Suppressor macrophage treated with lipopolysaccharide for 4 hours (primary cell): Measurements from ENCODE around the gene GPBAR1.
"Not testable (repeated sequence)": the region's sequence is repeated elsewhere in the genome, so short reads cannot be mapped to it uniquely, and the experiment has no call there.

Experiments used
- DNase-seq: peaks from one replicate; pipeline ENCODE4 v3.0.0-alpha.2; 2020

GPBAR1 gene

DNA sequence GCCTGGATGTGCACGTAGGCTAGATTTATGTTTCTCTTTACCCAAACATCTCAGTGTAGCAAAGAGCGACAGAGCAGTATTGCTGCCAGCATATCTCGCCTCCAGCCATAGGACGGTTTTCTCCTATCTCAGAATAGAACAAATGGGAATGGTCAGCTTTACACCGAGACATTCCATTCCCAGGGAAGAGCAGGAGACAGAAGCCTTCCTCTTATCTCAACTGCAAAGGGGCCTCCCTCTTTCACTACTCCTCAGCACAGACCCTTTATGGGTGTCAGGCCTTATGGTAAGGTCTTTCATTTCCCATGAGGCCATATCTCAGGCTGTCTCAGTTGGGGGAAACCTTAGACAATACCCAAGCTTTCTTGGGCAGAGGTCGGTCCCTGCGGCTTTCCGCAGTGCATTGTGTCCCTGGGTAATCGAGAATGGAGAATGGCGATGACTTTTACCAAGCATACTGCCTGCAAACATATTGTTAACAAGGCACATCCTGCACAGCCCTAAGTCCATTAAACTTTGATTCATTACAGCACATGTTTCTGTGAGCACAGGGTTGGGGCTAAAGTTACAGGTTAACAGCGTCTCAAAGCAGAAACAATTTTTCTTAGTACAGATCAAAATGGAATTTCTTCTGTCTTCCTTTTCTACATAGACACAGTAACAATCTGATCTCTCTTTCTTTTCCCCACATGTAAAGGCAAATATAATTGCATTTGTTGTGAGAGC lies 50.9 kb downstream of the GPBAR1 start:
- DNase-seq = not testable (repeated sequence)

DNA sequence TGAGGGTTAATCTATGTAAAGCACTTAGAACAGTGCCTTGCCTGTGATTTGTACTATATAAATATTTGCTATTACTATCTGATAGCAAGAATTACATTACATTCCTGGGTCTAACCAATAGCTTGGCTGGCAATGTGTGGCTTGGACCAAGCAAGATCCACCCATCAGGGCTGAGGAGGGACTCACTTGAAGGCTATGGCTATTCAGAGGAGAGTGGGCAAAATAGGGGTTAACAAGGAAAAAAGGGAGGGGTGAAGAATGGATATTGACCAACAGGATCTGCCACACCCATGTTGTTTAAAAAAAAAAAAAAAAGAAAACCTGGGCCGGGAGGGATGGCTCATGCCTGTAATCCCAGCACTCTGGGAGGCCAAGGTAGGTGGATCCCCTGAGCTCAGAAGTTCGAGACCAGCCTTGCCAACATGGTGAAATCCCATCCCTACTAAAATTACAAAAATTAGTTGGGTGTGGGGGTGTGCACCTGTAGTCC lies 51.5 kb downstream of the GPBAR1 start:
- no peak for DNase-seq

DNA sequence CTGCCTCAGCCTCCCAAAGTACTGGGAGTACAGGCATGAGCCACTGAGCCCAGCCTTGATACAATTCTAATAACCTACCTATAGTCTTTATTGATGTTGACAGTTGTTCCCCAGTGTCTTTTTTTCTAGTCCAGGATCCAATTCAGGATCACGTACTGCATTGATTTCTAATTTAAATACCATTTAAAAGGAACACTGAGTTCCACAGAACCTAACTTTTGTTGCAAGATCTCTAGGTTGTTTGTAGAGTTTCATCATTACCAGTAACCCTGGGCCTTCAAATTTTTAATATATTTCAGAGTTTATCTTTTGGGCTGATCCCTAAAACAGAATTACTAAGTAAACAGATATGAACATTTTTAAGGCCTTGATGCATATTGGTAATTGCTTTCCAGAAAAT lies 52.5 kb downstream of the GPBAR1 start:
- no peak for DNase-seq
